Measurements from ENCODE around the gene IDI2. TPM values are rescaled to one million over a fixed set of nuclear protein-coding genes. Genes with fewer than 3 reads are reported as not detected.

Gene IDI2
- total and polyA plus RNA-seq, 4 donors, result 0.10 TPM; not detected in 3

GRCh38 chr10:974785-975074 lies 50.9 kb downstream of the IDI2 start:
- ATAC-seq (ENCODE audit: low FRiP score), result no peak
- intact Hi-C loops (cut with DNase I), result no loop called here
- WGBS, 2 donors, result 79 to 82% methylated on average over 5 of the region's 5 CpGs

GRCh38 chr10:974038-974784 lies 51.4 kb downstream of the IDI2 start:
- no peaks in the 10 kb centered on the region for H3K36me3 ChIP-seq (ENCODE audit: control insufficient read depth in 1 of 2, insufficient read depth in 2 of 2, low read length in 1 of 2)
- ATAC-seq (ENCODE audit: low FRiP score) (no peak), DNase-seq (no peak)
- 62 to 71% methylated on average over 20 of the region's 20 CpGs for WGBS, 2 donors
- intact Hi-C loops (cut with DNase I), result no loop called here
- H3K4me1 ChIP-seq (ENCODE audit: control insufficient read depth in 1 of 2, insufficient read depth in 2 of 2, low read length in 2 of 2), result no peaks in the 10 kb centered on the region
- no peak overlapping the region for H3K4me3 ChIP-seq (ENCODE audit: low read length in 2 of 2)
- peaks cover 6% of the 10 kb centered on the region for H3K9me3 ChIP-seq (ENCODE audit: control insufficient read depth, low read length)
- no peak overlapping the region for H3K27ac ChIP-seq (ENCODE audit: low read depth in 1 of 2, low read length in 2 of 2)
- no peaks in the 10 kb centered on the region for H3K27me3 ChIP-seq (ENCODE audit: control insufficient read depth in 1 of 2, insufficient read depth in 2 of 2, low read length in 1 of 2)

More at GRCh38 chr10:974785-975074, 50.9 kb downstream of the IDI2 start:
- Histone ChIP-seq H3K9me3 (ENCODE audit: control insufficient read depth, low read length) (peaks cover 5% of the 10 kb centered on the region), H3K27me3 (ENCODE audit: control insufficient read depth in 1 of 2, insufficient read depth in 2 of 2, low read length in 1 of 2) (no peaks in the 10 kb centered on the region), H3K4me3 (ENCODE audit: low read length in 2 of 2) (no peak overlapping the region), H3K4me1 (ENCODE audit: control insufficient read depth in 1 of 2, insufficient read depth in 2 of 2, low read length in 2 of 2) (no peaks in the 10 kb centered on the region), H3K36me3 (ENCODE audit: control insufficient read depth in 1 of 2, insufficient read depth in 2 of 2, low read length in 1 of 2) (no peaks in the 10 kb centered on the region), H3K27ac (ENCODE audit: low read depth in 1 of 2, low read length in 2 of 2) (no peak overlapping the region)
- no peak for DNase-seq

GRCh38 chr10:972763-973162 lies 52.9 kb downstream of the IDI2 start:
- intact Hi-C loops (cut with DNase I), result no loop called here
- WGBS, 2 donors, result 82 to 84% methylated on average over 8 of the region's 8 CpGs
- Histone ChIP-seq H3K27me3 (ENCODE audit: control insufficient read depth in 1 of 2, insufficient read depth in 2 of 2, low read length in 1 of 2) (no peaks in the 10 kb centered on the region), H3K4me3 (ENCODE audit: low read length in 2 of 2) (no peak overlapping the region), H3K9me3 (ENCODE audit: control insufficient read depth, low read length) (peaks cover 4% of the 10 kb centered on the region), H3K36me3 (ENCODE audit: control insufficient read depth in 1 of 2, insufficient read depth in 2 of 2, low read length in 1 of 2) (no peaks in the 10 kb centered on the region), H3K4me1 (ENCODE audit: control insufficient read depth in 1 of 2, insufficient read depth in 2 of 2, low read length in 2 of 2) (no peaks in the 10 kb centered on the region), H3K27ac (ENCODE audit: low read depth in 1 of 2, low read length in 2 of 2) (no peak overlapping the region)
- no peak for ATAC-seq (ENCODE audit: low FRiP score)
- DNase-seq, result no peak

- Histone ChIP-seq H3K4me3 (ENCODE audit: low read length in 2 of 2) (no peak overlapping the region), H3K27me3 (ENCODE audit: control insufficient read depth in 1 of 2, insufficient read depth in 2 of 2, low read length in 1 of 2) (no peaks in the 10 kb centered on the region), H3K27ac (ENCODE audit: low read depth in 1 of 2, low read length in 2 of 2) (no peak overlapping the region), H3K4me1 (ENCODE audit: control insufficient read depth in 1 of 2, insufficient read depth in 2 of 2, low read length in 2 of 2) (no peaks in the 10 kb centered on the region), H3K36me3 (ENCODE audit: control insufficient read depth in 1 of 2, insufficient read depth in 2 of 2, low read length in 1 of 2) (no peaks in the 10 kb centered on the region), H3K9me3 (ENCODE audit: control insufficient read depth, low read length) (peaks cover 6% of the 10 kb centered on the region)
- WGBS, 2 donors, result 81 to 86% methylated on average over 12 of the region's 12 CpGs
- intact Hi-C loops (cut with DNase I), result no loop called here
- no peak for DNase-seq
- no peak for ATAC-seq (ENCODE audit: low FRiP score)
These were observed 54.0 kb downstream of the IDI2 start for GRCh38 chr10:971613-972012.

GRCh38 chr10:971150-971542 lies 54.5 kb downstream of the IDI2 start:
- WGBS, 2 donors, result 33 to 41% methylated on average over 4 of the region's 4 CpGs
- intact Hi-C loops (cut with DNase I), result no loop called here
- peaks cover 6% of the 10 kb centered on the region for H3K9me3 ChIP-seq (ENCODE audit: control insufficient read depth, low read length)
- no peaks in the 10 kb centered on the region for H3K36me3 ChIP-seq (ENCODE audit: control insufficient read depth in 1 of 2, insufficient read depth in 2 of 2, low read length in 1 of 2)
- H3K27me3 ChIP-seq (ENCODE audit: control insufficient read depth in 1 of 2, insufficient read depth in 2 of 2, low read length in 1 of 2), result no peaks in the 10 kb centered on the region
- no peak overlapping the region for H3K4me3 ChIP-seq (ENCODE audit: low read length in 2 of 2)
- no peak overlapping the region for H3K27ac ChIP-seq (ENCODE audit: low read depth in 1 of 2, low read length in 2 of 2)
- H3K4me1 ChIP-seq (ENCODE audit: control insufficient read depth in 1 of 2, insufficient read depth in 2 of 2, low read length in 2 of 2), result no peaks in the 10 kb centered on the region
- DNase-seq (peak in 1 of 2 donors; percentile 70), ATAC-seq (ENCODE audit: low FRiP score) (no peak)

GRCh38 chr10:970311-971149 lies 55.1 kb downstream of the IDI2 start:
- no peak overlapping the region for H3K4me3 ChIP-seq (ENCODE audit: low read length in 2 of 2)
- intact Hi-C loops (cut with DNase I), result no loop called here
- no peaks in the 10 kb centered on the region for H3K4me1 ChIP-seq (ENCODE audit: control insufficient read depth in 1 of 2, insufficient read depth in 2 of 2, low read length in 2 of 2)
- H3K27ac ChIP-seq (ENCODE audit: low read depth in 1 of 2, low read length in 2 of 2), result no peak overlapping the region
- ATAC-seq (ENCODE audit: low FRiP score) (no peak), DNase-seq (no peak)
- H3K27me3 ChIP-seq (ENCODE audit: control insufficient read depth in 1 of 2, insufficient read depth in 2 of 2, low read length in 1 of 2), result no peaks in the 10 kb centered on the region
- peaks cover 6% of the 10 kb centered on the region for H3K9me3 ChIP-seq (ENCODE audit: control insufficient read depth, low read length)
- H3K36me3 ChIP-seq (ENCODE audit: control insufficient read depth in 1 of 2, insufficient read depth in 2 of 2, low read length in 1 of 2), result no peaks in the 10 kb centered on the region
- WGBS, 2 donors, result 6 to 9% methylated on average over 14 of the region's 14 CpGs

- 41 to 49% methylated on average over 15 of the region's 15 CpGs for WGBS, 2 donors
- Histone ChIP-seq H3K27ac (ENCODE audit: low read depth in 1 of 2, low read length in 2 of 2) (no peak overlapping the region), H3K9me3 (ENCODE audit: control insufficient read depth, low read length) (peaks cover 5% of the 10 kb centered on the region), H3K36me3 (ENCODE audit: control insufficient read depth in 1 of 2, insufficient read depth in 2 of 2, low read length in 1 of 2) (no peaks in the 10 kb centered on the region), H3K27me3 (ENCODE audit: control insufficient read depth in 1 of 2, insufficient read depth in 2 of 2, low read length in 1 of 2) (no peaks in the 10 kb centered on the region), H3K4me1 (ENCODE audit: control insufficient read depth in 1 of 2, insufficient read depth in 2 of 2, low read length in 2 of 2) (no peaks in the 10 kb centered on the region), H3K4me3 (ENCODE audit: low read length in 2 of 2) (no peak overlapping the region)
- DNase-seq (no peak), ATAC-seq (ENCODE audit: low FRiP score) (no peak)
- intact Hi-C loops (cut with DNase I), result no loop called here
These were observed 56.0 kb downstream of the IDI2 start for GRCh38 chr10:969473-970150.
